ENCODE data around the gene PRKCE. TPM values are rescaled to one million over a fixed set of nuclear protein-coding genes. Genes with fewer than 3 reads are reported as not detected.

PRKCE gene
- total and polyA plus RNA-seq, 2 of the 8 experiments (the other 6 are each of a cell fraction or from before 2014, with no cell fraction given) = 0.54 to 2.1 TPM

- ChIA-PET CTCF (ENCODE audit: partially characterized antibody) (interaction anchor here (0.7 to 2.0 kb wide), 6 partner anchors 9 to 165 kb away, joined by 3 to 12 read pairs (median 4); no protein-coding TSS in a partner anchor), POLR2A (ENCODE audit: partially characterized antibody) (interaction anchor here (0.7 to 1.7 kb wide), 2 partner anchors 26 to 33 kb away, joined by 3 to 4 read pairs; no protein-coding TSS in a partner anchor)
- no peak overlapping the region for H3K18ac ChIP-seq (ENCODE audit: extremely low read depth, low read length)
- TF ChIP-seq POLR2A (IDR thresholded peaks at IDR 0.05; ENCODE audit: control extremely low read depth in 1 of 2, low read depth in 2 of 2, low read length in 2 of 2) (no peak), MAFK (IDR thresholded peaks at IDR 0.05; ENCODE audit: low read depth, low read length) (no peak), ATF2 (IDR thresholded peaks at IDR 0.05; ENCODE audit: low read length) (no peak), FOSL1 (IDR thresholded peaks at IDR 0.05; ENCODE audit: insufficient read depth, low read depth, low read length) (no peak), SRF (IDR thresholded peaks at IDR 0.05; ENCODE audit: low read depth, low read length) (no peak), CHD2 (IDR thresholded peaks at IDR 0.05; ENCODE audit: low read length) (no peak), YY1 (IDR thresholded peaks at IDR 0.05; ENCODE audit: low read depth, low read length) (no peak), CEBPB (IDR thresholded peaks at IDR 0.05; ENCODE audit: low read depth, low read length) (no peak), JUND (IDR thresholded peaks at IDR 0.05; ENCODE audit: low read length) (no peak)
- TF ChIP-seq, protein P1, sequence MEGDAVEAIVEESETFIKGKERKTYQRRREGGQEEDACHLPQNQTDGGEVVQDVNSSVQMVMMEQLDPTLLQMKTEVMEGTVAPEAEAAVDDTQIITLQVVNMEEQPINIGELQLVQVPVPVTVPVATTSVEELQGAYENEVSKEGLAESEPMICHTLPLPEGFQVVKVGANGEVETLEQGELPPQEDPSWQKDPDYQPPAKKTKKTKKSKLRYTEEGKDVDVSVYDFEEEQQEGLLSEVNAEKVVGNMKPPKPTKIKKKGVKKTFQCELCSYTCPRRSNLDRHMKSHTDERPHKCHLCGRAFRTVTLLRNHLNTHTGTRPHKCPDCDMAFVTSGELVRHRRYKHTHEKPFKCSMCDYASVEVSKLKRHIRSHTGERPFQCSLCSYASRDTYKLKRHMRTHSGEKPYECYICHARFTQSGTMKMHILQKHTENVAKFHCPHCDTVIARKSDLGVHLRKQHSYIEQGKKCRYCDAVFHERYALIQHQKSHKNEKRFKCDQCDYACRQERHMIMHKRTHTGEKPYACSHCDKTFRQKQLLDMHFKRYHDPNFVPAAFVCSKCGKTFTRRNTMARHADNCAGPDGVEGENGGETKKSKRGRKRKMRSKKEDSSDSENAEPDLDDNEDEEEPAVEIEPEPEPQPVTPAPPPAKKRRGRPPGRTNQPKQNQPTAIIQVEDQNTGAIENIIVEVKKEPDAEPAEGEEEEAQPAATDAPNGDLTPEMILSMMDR (IDR thresholded peaks at IDR 0.05; ENCODE audit: control extremely low read depth in 1 of 3, insufficient read depth in 1 of 3, low read depth in 1 of 3, low read length in 3 of 3) = no peak
Measured at GRCh38 chr2:46020416-46020815, 368.9 kb downstream of the PRKCE start.

More at GRCh38 chr2:46020416-46020815, 368.9 kb downstream of the PRKCE start:
- H3K27ac ChIP-seq (ENCODE audit: low read depth, low read length) = no peak overlapping the region
- no peaks in the 10 kb centered on the region for H3K79me1 ChIP-seq (ENCODE audit: low read depth, low read length)
- no peak overlapping the region for H3K4ac ChIP-seq (replicated peaks; ENCODE audit: insufficient read length, low read depth, low read length)
- no peaks in the 10 kb centered on the region for H3K79me2 ChIP-seq (ENCODE audit: control insufficient read depth in 1 of 2, insufficient read depth in 2 of 2, low read length in 2 of 2)
- no peak overlapping the region for H2BK5ac ChIP-seq (ENCODE audit: low read depth, low read length)
- peaks cover 6 to 10% (median 9%) of the 10 kb centered on the region in 4 experiments; a peak in 6 of 7 replicates for H3K4me1 ChIP-seq (replicated peaks in 1 of 4; ENCODE audit: control insufficient read depth in 3 of 4, insufficient read depth in 4 of 4, low read length in 3 of 4)
- 0 out of 4 replicates have a peak, but pooled peaks cover 0 to 3% of the 10 kb centered on the region in 2 experiments for H3K9me3 ChIP-seq (ENCODE audit: insufficient read depth in 2 of 2, low read depth in 1 of 2, low read length in 1 of 2)
- no peak overlapping the region for H2BK120ac ChIP-seq (replicated peaks; ENCODE audit: low read depth, low read length)
- no peaks in the 10 kb centered on the region for H3K27me3 ChIP-seq (replicated peaks in 1 of 4; ENCODE audit: control insufficient read depth in 3 of 4, extremely low read depth in 1 of 4, insufficient read depth in 3 of 4, low read length in 3 of 4)
- no peak overlapping the region for H2AK5ac ChIP-seq (ENCODE audit: low read depth, low read length)
- no peak overlapping the region for H2BK15ac ChIP-seq (ENCODE audit: low read length)
- H3K36me3 ChIP-seq (ENCODE audit: control insufficient read depth in 2 of 4, insufficient read depth in 4 of 4, low read length in 3 of 4) = no peaks in the 10 kb centered on the region
- no peak overlapping the region for H2AFZ ChIP-seq (ENCODE audit: low read length)
- FAIRE-seq = no peak
- no peak overlapping the region for H4K91ac ChIP-seq (replicated peaks; ENCODE audit: insufficient read length, low read length)
- WGBS, 2 experiments (ENCODE audit: extremely low coverage in 1 of 2, insufficient coverage in 1 of 2, insufficient read length in 1 of 2, insufficient replicate concordance in 2 of 2, low coverage in 1 of 2, low lambda C conversion rate in 2 of 2, missing lambda C conversion rate in 1 of 2) = 92% methylated on average over 2 of the region's 2 CpGs; no CpG with 5 or more reads in 1 of the 2 experiments
- H3K4me2 ChIP-seq (ENCODE audit: insufficient read depth in 1 of 2, low read depth in 2 of 2, low read length in 2 of 2) = no peak overlapping the region
- H3K23me2 ChIP-seq (ENCODE audit: low read depth, low read length) = no peaks in the 10 kb centered on the region
- no peak overlapping the region for H4K5ac ChIP-seq (ENCODE audit: insufficient read length, low read depth, low read length)
- no peak overlapping the region for H3K23ac ChIP-seq (ENCODE audit: insufficient read length)
- no peak for DNase-seq (ENCODE audit: low read depth in 1 of 2, low spot score in 2 of 2)
- no peak overlapping the region for H3K4me3 ChIP-seq (ENCODE audit: extremely low read depth in 1 of 4, insufficient read depth in 2 of 4, low read depth in 3 of 4, low read length in 4 of 4)
- H3K14ac ChIP-seq (ENCODE audit: insufficient read length) = no peak overlapping the region
- H4K8ac ChIP-seq (ENCODE audit: extremely low read depth, insufficient read depth, low read length) = no peak overlapping the region
- no peak overlapping the region for H2BK20ac ChIP-seq (ENCODE audit: low read length)
- H3K56ac ChIP-seq (replicated peaks; ENCODE audit: insufficient read length, low read depth, low read length) = no peak overlapping the region
- no peak overlapping the region for H3K9ac ChIP-seq (replicated peaks in 1 of 4; ENCODE audit: extremely low read depth in 1 of 4, low read depth in 3 of 4, low read length in 3 of 4)
- no peaks in the 10 kb centered on the region for H4K20me1 ChIP-seq (replicated peaks in 1 of 2; ENCODE audit: control insufficient read depth in 1 of 2, insufficient read depth in 2 of 2, low read length in 2 of 2)
- H2BK12ac ChIP-seq (ENCODE audit: low read depth, low read length) = no peak overlapping the region
